SK-N-MC (cell line): ENCODE results near the gene TRIM8.

Experiments used
- EZH2 ChIP-seq: fragments of 200-600 bp; sonication (generic); IDR thresholded peaks from one replicate; pipeline ENCODE4 v1.6.1; 2017; ENCODE audit warnings: antibody characterized with exemption
- FOXP2 ChIP-seq: optimal IDR thresholded peaks from 2 replicates; pipeline ENCODE3; 2011; ENCODE audit warnings: mild to moderate bottlenecking, moderate library complexity; ENCODE audit not compliant: insufficient read depth; ENCODE audit errors: extremely low read length, control extremely low read depth
- POLR2AphosphoS5 ChIP-seq: IDR thresholded peaks from 2 replicates; pipeline ENCODE4 v1.6.1; 2012; ENCODE audit warnings: mild to moderate bottlenecking, low read depth, low read length, borderline replicate concordance

DNA sequence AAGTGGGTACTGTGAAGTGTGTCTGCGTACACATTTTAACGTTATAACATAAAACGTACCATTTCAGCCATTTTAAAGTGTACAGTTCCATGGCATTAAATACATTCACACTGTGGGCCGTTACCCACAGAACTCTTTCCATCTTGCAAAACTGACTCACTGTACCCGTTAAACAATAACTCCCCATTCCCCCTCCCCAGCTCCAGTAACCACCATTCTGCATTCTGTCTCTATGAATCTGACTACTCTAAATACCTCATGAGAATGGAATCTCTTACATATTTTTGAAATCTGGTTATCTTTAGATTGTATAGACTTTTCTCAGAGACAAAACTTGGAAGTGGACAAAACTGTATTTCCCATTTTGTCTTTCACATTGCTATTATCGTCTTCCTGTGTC is 60.6 kb downstream of the TRIM8 start:
- TF ChIP-seq POLR2AphosphoS5 (no peak), EZH2 (no peak), FOXP2 (no peak)
